Esophagus muscularis mucosa (tissue), 3 donors: ENCODE data around the gene CBX4.

Source experiments
- CTCF ChIP-seq, 3 experiments: fragments of 200-600 bp in 2 of 3; fragments of 450-650 bp in 1 of 3; sonication (generic) in 2 of 3; IDR thresholded peaks; one replicate each; pipeline ENCODE4 v1.5.1; 2017 to 2019; ENCODE audit warnings: antibody characterized with exemption in 3 of 3, mild to moderate bottlenecking in 2 of 3, moderate library complexity in 1 of 3
- EP300 ChIP-seq: sonication (generic); formaldehyde crosslinking; IDR thresholded peaks from one replicate; pipeline ENCODE4 v1.6.1; 2017; ENCODE audit warnings: antibody characterized with exemption

GRCh38 chr17:79812353-79813258, 26.6 kb downstream of the CBX4 start:
- TF ChIP-seq EP300 = no peak
- TF ChIP-seq CTCF (IDR thresholded peaks at IDR 0.05) = no peak
